HG02852 (cell line): ENCODE measurements around the gene RXRB.

Source experiments
- ATAC-seq: cut with Tn5 transposase; IDR thresholded peaks from one replicate; pipeline ENCODE4 v1.9.1; 2021; ENCODE audit warnings: mild to moderate bottlenecking, moderate library complexity; ENCODE audit not compliant: unreplicated experiment

Gene RXRB

DNA sequence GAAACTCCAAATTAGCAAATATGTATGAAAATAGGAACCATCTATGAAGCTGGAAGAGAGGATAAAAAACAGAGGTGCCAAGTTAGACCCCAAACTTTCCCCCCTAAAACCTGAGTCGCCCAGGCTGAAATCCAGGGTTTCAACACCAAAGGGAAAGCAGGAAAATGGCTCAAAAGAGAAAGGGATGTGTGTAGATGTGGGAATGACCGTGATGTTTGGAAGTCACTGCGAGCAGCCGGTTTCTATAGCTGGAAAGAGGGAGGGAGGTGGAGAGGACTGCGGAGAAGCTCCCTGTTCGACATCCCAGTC, 12.3 kb upstream of the RXRB start:
- no peak for ATAC-seq

DNA sequence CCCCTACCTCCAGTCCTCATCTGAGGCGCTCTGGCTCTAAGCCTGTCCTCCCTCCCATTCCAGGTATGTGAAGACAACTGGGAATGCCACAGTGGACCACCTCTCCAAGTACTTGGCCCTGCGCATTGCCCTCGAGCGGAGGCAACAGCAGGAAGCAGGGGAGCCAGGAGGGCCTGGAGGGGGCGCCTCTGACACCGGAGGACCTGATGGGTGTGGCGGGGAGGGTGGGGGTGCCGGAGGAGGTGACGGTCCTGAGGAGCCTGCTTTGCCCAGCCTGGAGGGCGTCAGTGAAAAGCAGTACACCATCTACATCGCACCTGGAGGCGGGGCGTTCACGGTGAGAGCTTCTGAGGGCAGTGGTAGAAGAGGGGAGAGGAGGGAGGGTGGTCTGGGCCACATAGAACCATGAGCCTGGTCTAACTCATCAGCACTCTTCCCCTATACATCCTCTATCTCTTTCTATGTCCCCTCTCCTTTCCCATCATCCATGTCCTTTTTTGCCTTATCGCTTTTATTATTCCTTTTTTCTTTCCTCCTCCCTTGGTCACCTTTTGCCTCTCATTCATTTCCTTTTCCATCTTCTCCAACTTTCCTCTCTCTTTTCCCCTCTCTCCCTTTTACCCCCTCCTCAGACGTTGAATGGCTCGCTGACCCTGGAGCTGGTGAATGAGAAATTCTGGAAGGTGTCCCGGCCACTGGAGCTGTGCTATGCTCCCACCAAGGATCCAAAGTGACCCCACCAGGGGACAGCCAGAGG, 11.4 kb upstream of the RXRB start:
- ATAC-seq: no peak

DNA sequence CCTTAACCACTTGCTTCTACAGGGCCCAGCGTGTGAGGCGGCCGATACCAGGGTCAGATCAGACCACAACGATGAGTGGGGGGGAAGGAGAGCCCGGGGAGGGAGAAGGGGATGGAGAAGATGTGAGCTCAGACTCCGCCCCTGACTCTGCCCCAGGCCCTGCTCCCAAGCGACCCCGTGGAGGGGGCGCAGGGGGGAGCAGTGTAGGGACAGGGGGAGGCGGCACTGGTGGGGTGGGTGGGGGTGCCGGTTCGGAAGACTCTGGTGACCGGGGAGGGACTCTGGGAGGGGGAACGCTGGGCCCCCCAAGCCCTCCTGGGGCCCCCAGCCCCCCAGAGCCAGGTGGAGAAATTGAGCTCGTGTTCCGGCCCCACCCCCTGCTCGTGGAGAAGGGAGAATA, 10.7 kb upstream of the RXRB start:
- ATAC-seq: no peak

DNA sequence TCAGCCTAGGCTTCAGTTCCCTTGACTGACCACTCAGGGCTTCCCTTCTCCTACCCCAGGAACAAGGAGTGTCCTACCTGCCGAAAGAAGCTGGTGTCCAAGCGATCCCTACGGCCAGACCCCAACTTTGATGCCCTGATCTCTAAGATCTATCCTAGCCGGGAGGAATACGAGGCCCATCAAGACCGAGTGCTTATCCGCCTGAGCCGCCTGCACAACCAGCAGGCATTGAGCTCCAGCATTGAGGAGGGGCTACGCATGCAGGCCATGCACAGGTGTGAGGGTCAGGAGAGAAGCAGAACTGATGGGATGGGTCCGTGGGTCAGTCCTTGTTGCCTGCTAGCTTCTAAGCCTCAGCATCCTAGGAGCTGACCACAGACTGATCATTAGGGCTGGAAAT, 9.4 kb upstream of the RXRB start:
- ATAC-seq: no peak

DNA sequence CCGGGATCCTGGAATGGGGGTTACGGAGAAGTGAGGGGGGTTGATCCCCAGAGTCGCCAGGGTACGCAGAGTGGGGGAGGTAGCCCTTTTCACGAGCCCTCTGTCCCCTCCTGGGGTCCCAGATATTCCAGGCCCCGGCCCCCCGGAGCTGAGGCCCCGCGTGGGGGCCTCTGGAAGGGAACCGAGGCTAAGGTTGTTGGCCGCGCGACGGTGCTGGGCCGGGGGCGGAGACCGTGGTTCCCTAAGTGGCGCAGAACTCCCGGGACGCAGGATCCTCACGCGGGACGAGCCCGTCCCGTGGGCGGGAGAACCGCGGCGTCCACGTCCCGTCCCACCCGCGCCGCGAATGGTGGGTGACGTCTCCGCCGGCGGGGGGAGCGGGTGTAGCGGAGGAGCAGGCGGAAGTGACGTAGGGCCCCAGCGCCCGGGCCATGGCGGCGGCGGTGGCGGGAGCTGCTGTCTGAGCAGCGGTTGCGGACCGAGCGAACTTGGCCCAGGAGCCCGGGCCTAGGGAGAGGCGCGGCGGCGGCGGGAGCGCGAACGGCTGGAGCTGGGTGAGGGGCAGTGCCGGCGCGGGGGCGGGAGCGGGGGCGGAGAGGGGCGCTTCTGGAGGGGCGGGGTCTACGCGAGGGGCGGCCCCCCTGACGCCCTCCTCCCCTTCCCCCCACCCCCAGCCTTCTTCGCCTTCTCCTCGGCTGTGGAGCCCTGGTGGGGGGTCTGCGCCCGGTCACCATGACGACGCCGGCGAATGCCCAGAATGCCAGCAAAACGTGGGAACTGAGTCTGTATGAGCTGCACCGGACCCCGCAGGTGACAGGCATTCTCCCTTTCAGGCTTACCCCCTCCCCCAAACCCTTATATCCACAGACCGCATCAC, 7.9 kb upstream of the RXRB start, which contains the start of gene RING1:
RING1 (plus strand) TSS at position 410 of the 877 bp plus-strand sequence; CDS start at position 733, 323 bp downstream.
- no peak for ATAC-seq

DNA sequence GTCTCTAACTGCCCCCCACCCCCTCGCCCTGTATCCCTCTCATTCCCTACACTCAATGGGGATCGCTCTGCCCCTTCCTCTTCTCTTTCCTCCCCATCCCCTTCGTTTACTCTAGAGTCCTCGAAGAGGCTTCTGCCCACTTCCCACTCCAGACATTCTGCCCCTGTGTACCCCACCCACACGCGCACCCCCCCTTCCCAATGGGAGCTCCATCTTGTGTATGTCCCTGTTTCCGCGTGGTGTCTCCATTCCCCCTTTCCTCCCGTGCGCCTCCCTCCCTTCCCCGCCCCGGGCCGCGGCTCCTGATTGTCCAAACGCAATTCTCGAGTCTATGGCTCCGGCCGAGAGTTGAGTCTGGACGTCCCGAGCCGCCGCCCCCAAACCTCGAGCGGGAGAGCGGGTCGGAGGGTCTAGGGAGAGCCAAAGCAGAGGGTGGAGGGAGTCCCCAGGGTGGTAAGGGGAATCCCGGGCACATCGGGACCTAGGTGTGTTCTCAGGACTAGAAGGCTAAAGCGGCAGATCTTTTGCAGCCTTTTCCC, 7.2 kb upstream of the RXRB start:
- no peak for ATAC-seq

DNA sequence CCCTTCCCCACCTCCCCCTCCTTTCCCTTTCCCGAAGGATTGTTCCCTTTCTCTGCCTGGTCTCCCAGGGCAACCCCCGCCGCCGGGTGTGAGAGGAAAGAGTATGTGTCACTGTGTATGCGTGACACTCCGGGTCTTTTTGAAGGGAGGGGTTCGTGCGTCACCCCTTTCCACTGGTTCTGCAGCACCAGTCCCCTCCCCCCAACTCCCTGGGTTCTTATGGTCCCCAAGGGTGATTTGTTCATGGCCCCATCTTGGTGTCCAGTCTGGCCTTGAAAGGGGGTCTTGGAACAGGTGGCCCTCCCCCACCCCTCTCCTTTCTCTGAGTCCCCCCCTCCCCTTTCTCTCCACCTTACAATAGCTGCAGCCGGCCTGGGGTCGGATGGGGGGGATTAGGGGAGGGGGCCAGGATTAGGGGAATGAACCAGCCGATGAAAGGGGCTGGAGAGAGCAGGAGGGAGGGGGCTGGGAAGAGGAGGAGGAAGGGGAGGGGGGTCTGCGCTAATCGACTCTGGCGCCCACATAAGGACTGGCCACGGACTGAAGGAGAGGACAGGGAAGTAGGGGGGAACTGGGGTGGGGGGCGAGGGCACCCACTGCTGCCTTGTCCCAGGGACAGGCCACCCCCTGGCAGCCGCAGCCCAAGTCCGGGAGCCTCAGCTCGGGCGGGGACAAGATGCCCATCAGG, 6.5 kb upstream of the RXRB start:
- ATAC-seq: no peak

DNA sequence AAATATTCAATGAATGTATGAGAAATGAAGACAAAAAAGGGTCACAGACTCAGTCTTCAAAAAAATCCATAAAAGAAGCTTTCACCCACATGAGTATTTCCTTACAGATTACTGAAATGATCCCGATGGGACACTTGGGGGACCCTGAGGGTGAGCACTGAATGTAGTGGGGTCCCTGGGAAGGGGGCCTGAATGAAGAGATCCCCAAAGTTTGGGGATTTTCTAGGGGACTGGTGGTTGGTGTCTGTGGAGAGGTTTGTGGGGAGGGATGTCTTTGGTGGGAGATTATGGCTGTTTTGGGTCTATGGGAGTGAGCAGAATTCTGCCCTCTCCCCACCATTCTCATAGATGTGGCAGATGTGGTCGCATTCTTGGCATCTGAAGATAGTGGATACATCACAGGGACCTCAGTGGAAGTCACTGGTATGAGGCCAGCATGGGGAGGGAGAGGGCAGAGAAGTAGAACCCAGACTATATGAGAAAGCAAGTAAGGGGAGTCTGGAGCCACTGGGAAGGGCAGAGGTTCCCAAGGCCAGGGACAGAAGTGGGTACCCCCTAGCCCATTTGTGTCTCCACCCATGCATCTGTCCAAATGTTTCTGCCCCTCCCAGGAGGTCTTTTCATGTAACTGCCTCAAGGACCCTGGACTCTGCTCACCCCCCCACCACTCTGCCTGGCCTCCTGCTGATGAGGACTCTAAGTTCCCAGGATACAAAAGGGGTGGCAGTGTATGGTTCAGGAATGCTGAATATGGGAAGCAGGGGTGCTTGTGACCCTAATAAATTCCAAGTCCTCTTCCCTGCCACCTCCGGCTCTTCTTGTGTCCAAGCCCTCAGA, 5.8 kb upstream of the RXRB start:
- no peak for ATAC-seq

DNA sequence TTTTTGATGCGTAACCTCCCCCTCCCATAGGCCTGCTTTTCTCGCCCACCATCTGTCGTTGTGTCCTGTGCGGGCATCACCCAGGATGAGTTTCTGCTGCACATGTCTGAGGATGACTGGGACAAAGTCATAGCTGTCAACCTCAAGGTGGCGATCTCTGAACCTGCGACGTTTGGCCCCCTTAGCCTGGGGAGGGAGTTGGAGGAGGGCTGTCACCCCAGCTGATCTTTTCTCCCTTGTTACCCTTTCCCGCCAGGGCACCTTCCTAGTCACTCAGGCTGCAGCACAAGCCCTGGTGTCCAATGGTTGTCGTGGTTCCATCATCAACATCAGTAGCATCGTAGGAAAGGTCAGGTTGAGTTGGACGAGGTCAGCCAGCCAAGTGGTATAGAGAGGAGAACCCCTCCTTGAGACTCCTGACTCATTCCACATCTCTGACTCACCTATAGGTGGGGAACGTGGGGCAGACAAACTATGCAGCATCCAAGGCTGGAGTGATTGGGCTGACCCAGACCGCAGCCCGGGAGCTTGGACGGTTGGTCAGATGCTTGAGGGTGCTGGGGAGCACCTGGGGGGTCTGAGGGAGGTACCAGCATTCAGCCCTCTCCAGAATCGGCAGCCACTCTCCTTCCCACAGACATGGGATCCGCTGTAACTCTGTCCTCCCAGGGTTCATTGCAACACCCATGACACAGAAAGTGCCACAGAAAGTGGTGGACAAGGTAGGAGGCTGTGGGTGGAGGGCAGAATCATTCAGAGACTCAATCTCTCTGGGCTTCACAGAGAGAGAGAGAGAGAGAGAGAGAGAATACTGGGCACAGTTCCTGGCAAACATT, 4.9 kb upstream of the RXRB start:
- no peak for ATAC-seq

DNA sequence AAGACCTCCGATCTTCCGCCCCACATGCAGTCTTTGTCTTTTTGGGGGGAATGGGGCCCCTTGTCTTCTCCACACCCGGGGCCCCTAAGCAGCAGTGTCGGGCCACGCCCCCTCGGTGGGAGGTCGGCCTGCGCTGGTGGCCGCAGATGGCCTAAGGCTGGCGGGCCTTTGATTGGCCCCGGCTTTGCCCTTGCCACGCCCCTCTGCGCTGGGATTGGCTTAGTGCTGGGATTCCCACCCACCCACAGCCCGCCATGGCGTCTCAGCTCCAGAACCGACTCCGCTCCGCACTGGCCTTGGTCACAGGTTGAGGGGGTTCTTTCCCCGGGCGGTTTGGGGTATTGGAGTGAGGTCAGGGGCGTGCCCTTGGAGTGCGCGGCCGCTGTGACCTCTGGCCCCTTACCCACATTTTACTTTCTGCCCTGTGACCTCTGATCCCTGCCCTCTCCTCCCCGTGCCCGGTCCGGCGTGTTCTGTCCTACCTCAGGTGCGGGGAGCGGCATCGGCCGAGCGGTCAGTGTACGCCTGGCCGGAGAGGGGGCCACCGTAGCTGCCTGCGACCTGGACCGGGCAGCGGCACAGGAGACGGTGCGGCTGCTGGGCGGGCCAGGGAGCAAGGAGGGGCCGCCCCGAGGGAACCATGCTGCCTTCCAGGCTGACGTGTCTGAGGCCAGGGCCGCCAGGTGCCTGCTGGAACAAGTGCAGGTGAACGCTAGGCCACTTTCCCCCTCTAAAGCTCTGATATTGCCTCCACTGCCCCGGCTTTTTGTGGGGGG, 4.1 kb upstream of the RXRB start, which contains the start of gene HSD17B8:
HSD17B8 (plus strand) TSS at position 241 of the 776 bp plus-strand sequence; CDS start at position 255, 14 bp downstream.
- peak; percentile 53 for ATAC-seq

DNA sequence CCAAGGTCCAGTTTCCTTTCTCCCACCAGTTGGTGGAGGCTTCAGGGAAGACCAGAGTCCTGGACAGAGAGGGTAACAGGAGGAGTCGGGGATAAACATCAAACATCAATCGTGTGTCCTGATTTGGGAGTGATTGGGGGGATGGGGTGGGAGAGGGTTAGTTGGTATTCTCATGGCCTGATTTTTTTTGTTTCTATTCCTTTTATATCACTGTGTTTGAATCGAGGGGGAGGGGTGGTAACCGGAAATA, 3.6 kb upstream of the RXRB start:
- no peak for ATAC-seq

DNA sequence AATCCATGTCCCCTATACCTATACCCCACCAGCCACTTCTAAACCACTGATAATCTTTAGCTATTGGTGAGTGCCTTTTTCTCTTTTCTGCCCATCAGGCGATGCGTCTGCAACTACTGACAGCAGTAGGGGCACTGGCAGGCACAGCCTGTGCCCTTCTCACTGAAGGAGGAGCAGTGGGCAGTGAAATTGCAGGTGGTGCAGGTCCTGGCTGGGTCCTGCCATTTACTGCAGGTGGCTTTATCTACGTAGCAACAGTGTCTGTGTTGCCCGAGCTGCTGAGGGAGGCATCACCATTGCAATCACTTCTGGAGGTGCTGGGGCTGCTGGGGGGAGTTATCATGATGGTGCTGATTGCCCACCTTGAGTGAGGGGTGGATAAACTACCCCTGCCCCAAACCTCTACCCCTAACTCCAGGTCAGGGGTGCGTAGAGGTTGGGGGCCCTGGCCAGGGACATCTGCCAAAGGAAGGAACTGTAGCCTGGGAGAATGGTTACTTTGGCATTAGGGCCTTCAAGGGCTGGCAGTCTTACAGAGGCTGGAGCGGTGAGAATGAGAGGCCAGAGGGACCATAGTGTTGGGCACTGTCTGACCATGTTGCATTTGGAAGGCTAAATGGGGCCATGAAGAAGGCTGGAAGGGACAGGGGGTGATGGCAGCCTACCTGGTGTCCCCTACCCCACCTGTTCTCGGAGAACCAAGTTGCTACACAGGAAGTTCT, 3.1 kb upstream of the RXRB start:
- no peak for ATAC-seq

DNA sequence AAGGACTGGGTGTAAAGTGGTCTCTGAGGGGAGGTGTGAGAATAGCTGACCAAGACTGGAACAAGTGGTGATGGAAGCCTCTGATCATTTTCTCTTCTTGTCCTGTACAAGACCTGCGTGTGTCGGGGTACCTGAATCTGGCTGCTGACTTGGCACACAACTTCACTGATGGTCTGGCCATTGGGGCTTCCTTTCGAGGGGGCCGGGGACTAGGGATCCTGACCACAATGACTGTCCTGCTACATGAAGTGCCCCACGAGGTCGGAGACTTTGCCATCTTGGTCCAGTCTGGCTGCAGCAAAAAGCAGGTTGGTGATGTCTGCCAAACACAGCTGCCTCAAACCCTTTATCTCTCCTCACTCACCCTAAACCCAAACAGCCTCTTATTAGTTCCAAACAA, 2.3 kb upstream of the RXRB start:
- ATAC-seq: no peak

DNA sequence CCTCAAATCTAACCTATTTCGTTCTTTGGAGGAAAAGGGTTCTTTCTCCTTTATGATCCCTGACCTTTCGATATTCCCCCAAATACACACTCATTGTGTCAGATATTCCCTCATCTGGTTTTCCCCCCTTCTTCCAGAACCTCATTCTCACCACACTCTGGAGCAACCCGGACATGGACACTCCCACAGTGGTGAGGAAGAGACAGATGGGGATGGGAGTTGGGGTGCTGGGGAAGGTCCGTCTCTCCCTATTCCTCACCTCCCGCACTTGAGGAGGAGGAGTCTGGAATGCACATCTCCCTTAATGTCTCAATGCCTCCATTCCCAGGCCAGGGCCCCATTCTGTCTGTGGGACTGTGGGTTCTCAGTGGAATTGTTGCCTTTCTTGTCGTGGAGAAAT, 1.5 kb upstream of the RXRB start:
- no peak for ATAC-seq

DNA sequence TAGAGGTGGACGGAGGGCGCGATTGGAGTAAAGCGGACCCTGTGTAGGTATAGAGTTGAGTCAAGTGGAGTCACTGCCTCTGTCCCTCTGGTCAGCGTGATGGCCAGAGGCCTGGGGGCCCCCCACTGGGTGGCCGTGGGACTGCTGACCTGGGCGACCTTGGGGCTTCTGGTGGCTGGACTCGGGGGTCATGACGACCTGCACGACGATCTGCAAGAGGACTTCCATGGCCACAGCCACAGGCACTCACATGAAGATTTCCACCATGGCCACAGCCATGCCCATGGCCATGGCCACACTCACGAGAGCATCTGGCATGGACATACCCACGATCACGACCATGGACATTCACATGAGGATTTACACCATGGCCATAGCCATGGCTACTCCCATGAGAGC, 681 bp upstream of the RXRB start:
- no peak for ATAC-seq

DNA sequence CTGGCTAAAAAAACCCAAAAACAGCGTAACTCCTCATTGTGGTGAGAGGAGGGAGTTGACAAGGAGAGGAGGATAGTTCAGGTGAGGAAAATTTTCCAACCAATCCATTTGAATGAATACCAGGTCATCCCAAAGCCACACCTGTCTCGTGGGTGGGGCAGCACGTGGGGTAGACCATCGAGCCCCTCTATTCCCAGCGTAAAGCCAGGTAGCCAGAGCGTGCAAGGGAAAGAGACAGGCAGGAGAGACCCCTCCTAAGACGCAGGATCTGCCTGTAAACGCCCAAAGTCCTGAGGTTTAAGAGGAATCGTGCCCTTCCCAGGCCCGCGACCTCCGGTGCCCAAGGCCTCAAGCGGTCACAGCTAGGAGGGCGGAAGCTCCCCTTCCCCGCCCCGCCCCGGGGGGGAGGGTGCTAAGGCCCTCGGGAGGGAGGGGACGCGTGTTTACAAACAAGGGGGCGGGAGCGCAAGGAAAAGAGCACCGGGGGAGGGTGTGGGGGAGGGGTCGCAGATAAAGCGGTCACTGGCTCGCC, 712 bp downstream of the RXRB start:
- ATAC-seq: peak; percentile 13

DNA sequence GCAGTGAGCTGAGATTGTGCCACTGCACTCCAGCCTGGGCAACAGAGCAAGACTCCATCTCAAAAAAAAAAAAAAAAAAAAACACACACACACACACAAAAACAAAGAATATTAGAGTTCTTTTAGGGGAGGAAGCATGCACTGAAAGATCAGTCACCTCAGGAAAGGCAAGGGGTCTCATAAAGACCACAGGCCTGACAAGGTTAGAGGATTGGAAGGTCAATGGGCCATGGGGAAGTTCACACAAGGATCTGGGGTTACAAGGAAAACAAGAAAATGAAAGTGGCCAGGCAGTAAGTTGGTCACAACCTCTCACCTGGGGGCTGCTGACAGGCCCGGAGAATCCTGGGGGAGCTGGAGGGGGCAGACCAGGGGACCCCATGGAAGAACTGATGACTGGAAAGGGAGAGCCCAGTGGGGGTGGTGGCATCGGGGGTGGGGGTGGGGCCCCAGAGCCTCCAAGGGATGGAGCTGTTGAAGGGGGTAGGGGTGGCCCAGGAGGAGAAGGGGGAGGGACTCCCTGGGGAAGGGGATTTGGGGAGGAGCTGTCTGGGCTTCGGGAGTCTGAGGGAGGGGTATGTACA, 1.5 kb downstream of the RXRB start:
- no peak for ATAC-seq
